CD4-positive, alpha-beta T cell treated with Interleukin-15 for 4 hours (primary cell): ENCODE measurements around the gene RCOR2.
A peak's percentile ranks its signal among the peaks of the same experiment; 100 is the strongest.

Source experiments
- DNase-seq: peaks from one replicate; pipeline ENCODE4 v3.0.0-alpha.2; 2020; ENCODE audit warnings: low spot score

RCOR2 gene

GRCh38 chr11:63922673-63923192, 5.8 kb upstream of the RCOR2 start:
- no peak for DNase-seq

GRCh38 chr11:63920939-63921417, 4.0 kb upstream of the RCOR2 start:
- peak; percentile 12 for DNase-seq

GRCh38 chr11:63920126-63920938, 3.4 kb upstream of the RCOR2 start:
- DNase-seq: no peak

GRCh38 chr11:63919267-63920125, 2.5 kb upstream of the RCOR2 start:
- DNase-seq: no peak

GRCh38 chr11:63918507-63919191, 1.7 kb upstream of the RCOR2 start:
- no peak for DNase-seq

- peak; percentile 18 for DNase-seq
Observed at GRCh38 chr11:63917692-63918506, 935 bp upstream of the RCOR2 start.

- no peak for DNase-seq
Observed at GRCh38 chr11:63915961-63916836, 765 bp downstream of the RCOR2 start.

- DNase-seq: no peak
Observed at GRCh38 chr11:63914896-63915691, 1.9 kb downstream of the RCOR2 start.

GRCh38 chr11:63913866-63914830, 2.8 kb downstream of the RCOR2 start:
- DNase-seq: no peak

- no peak for DNase-seq
Observed at GRCh38 chr11:63912678-63913077, 4.3 kb downstream of the RCOR2 start.

- no peak for DNase-seq
Observed at GRCh38 chr11:63911876-63912275, 5.1 kb downstream of the RCOR2 start.

- no peak for DNase-seq
Observed at GRCh38 chr11:63911440-63911839, 5.5 kb downstream of the RCOR2 start.

- DNase-seq: no peak
Observed at GRCh38 chr11:63910675-63911074, 6.3 kb downstream of the RCOR2 start.

GRCh38 chr11:63909591-63910506, 7.1 kb downstream of the RCOR2 start:
- DNase-seq: no peak

- DNase-seq: no peak
Observed at GRCh38 chr11:63908631-63909401, 8.1 kb downstream of the RCOR2 start.

GRCh38 chr11:63907808-63908530, 9.0 kb downstream of the RCOR2 start:
- no peak for DNase-seq
